Caco-2 (cell line): Measurements from ENCODE around the gene IL19. TPM values are rescaled to one million over a fixed set of nuclear protein-coding genes. Genes with fewer than 3 reads are reported as not detected.

Experiments
- BruUV-seq: library from RNA; stranded (reverse); fragments of 400-500 nt; replicated peaks from 2 replicates; lab custom pipeline; 2021; lab: Mats Ljungman, UMichigan
- CTCF ChIA-PET: fragments of 300-600 bp; sonication (Branson Sonifier 250); formaldehyde crosslinking; loops from one replicate; lab custom pipeline; 2022; ENCODE audit warnings: antibody characterized with exemption; lab: Charles Lee
- POLR2A ChIA-PET: fragments of 300-600 bp; sonication (Branson Sonifier 250); formaldehyde crosslinking; loops from one replicate; lab custom pipeline; 2022; ENCODE audit warnings: antibody characterized with exemption; lab: Charles Lee
- DNase-seq, 2 experiments: peaks; one replicate each; pipeline versions ENCODE4 v3.0.0 to v3.0.0-alpha.2; 2020 to 2022
- H3K27me3 ChIP-seq: replicated peaks from 2 replicates; pipeline ENCODE4 v1.6.0; 2011; ENCODE audit warnings: low read length; ENCODE audit not compliant: control insufficient read depth, insufficient read depth
- H3K36me3 ChIP-seq: 2 replicates; pipeline ENCODE4 v1.5.1; 2011; ENCODE audit warnings: low read length; ENCODE audit not compliant: control insufficient read depth, insufficient read depth
- H3K4me1 ChIP-seq: fragments of 250-450 bp; sonication (Bioruptor Pico); 2 replicates; pipeline ENCODE4 v1.5.1; 2020; ENCODE audit warnings: mild to moderate bottlenecking
- H3K4me3 ChIP-seq: 2 replicates; pipeline ENCODE4 v1.5.1; 2011; ENCODE audit warnings: low read depth, mild to moderate bottlenecking, control low read depth, low read length
- H3K9me3 ChIP-seq: fragments of 250-450 bp; sonication (Bioruptor Pico); 2 replicates; pipeline ENCODE4 v1.5.1; 2020; ENCODE audit warnings: mild to moderate bottlenecking, moderate library complexity
- H3K27ac Mint-ChIP-seq: one replicate; pipeline ENCODE4 v1.8.0; 2022; ENCODE audit warnings: mixed read lengths; ENCODE audit not compliant: unreplicated experiment
- H3K27me3 Mint-ChIP-seq: one replicate; pipeline ENCODE4 v1.8.0; 2022; ENCODE audit warnings: mixed read lengths; ENCODE audit not compliant: insufficient read depth, unreplicated experiment
- H3K36me3 Mint-ChIP-seq: one replicate; pipeline ENCODE4 v1.8.0; 2022; ENCODE audit warnings: mild to moderate bottlenecking, mixed read lengths; ENCODE audit not compliant: insufficient read depth, unreplicated experiment
- H3K4me1 Mint-ChIP-seq: one replicate; pipeline ENCODE4 v1.8.0; 2022; ENCODE audit warnings: low read depth, mixed read lengths; ENCODE audit not compliant: unreplicated experiment
- H3K4me3 Mint-ChIP-seq: one replicate; pipeline ENCODE4 v1.8.0; 2022; ENCODE audit warnings: mild to moderate bottlenecking, moderate library complexity, mixed read lengths; ENCODE audit not compliant: unreplicated experiment
- H3K9me3 Mint-ChIP-seq: one replicate; pipeline ENCODE4 v1.8.0; 2022; ENCODE audit warnings: mixed read lengths; ENCODE audit not compliant: unreplicated experiment
- intact Hi-C: fragments of 100-400 bp; cut with micrococcal nuclease; formaldehyde crosslinking; loops from one replicate; pipeline ENCODE4 v1.10.0; 2022; ENCODE audit not compliant: unreplicated experiment
- total RNA-seq: library from RNA; stranded (reverse); gene quantifications from 2 replicates; pipeline ENCODE4 v1.2.3, GENCODE V29; 2022
- TF ChIP-seq, protein P1 (sequence below), 2 experiments: fragments of 200-600 bp in 1 of 2; IDR thresholded peaks; 1 replicate in 1 of 2; 2 replicates in 1 of 2; pipeline versions ENCODE4 v1.5.1 to v1.8.0; 2011 to 2022; ENCODE audit warnings: antibody characterized with exemption in 1 of 2, control low read depth in 1 of 2, inconsistent platforms in 1 of 2, low read depth in 1 of 2, low read length in 1 of 2, mild to moderate bottlenecking in 1 of 2, moderate library complexity in 1 of 2; ENCODE audit not compliant: insufficient read depth in 1 of 2, severe bottlenecking in 1 of 2, unreplicated experiment in 1 of 2

Gene IL19
- total RNA-seq, 1 experiment from 2014 or later = not detected

- Mint-ChIP-seq H3K9me3 (no peaks in the 10 kb centered on the region), H3K27ac (no peak overlapping the region), H3K4me3 (no peak overlapping the region), H3K4me1 (peaks cover 6% of the 10 kb centered on the region), H3K27me3 (no peaks in the 10 kb centered on the region), H3K36me3 (peaks cover 13% of the 10 kb centered on the region)
- Histone ChIP-seq H3K9me3 (no peaks in the 10 kb centered on the region), H3K4me1 (no peaks in the 10 kb centered on the region; the same call in 1 of the 2 replicates), H3K27me3 (no peaks in the 10 kb centered on the region), H3K36me3 (0 out of 2 replicates have a peak, but pooled peaks cover 2% of the 10 kb centered on the region), H3K4me3 (no peak overlapping the region)
- intact Hi-C loops = no loop called here
- POLR2A ChIA-PET = no interaction called here
- TF ChIP-seq, protein P1, sequence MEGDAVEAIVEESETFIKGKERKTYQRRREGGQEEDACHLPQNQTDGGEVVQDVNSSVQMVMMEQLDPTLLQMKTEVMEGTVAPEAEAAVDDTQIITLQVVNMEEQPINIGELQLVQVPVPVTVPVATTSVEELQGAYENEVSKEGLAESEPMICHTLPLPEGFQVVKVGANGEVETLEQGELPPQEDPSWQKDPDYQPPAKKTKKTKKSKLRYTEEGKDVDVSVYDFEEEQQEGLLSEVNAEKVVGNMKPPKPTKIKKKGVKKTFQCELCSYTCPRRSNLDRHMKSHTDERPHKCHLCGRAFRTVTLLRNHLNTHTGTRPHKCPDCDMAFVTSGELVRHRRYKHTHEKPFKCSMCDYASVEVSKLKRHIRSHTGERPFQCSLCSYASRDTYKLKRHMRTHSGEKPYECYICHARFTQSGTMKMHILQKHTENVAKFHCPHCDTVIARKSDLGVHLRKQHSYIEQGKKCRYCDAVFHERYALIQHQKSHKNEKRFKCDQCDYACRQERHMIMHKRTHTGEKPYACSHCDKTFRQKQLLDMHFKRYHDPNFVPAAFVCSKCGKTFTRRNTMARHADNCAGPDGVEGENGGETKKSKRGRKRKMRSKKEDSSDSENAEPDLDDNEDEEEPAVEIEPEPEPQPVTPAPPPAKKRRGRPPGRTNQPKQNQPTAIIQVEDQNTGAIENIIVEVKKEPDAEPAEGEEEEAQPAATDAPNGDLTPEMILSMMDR (IDR thresholded peaks at IDR 0.05; ENCODE audit: insufficient read depth in 1 of 2, low read depth in 1 of 2, low read length in 1 of 2, severe bottlenecking in 1 of 2, unreplicated experiment in 1 of 2) = no peak
- DNase-seq = no peak
- CTCF ChIA-PET = no interaction called here
- no TSS peak for BruUV-seq
Measured at GRCh38 chr1:206729507-206729906, 41.1 kb upstream of the IL19 start.

GRCh38 chr1:206732508-206732907, 38.1 kb upstream of the IL19 start:
- Histone ChIP-seq H3K4me3 (no peak overlapping the region), H3K27me3 (no peaks in the 10 kb centered on the region), H3K4me1 (no peaks in the 10 kb centered on the region), H3K9me3 (no peaks in the 10 kb centered on the region), H3K36me3 (peaks cover 2% of the 10 kb centered on the region; the same call in 1 of the 2 replicates)
- H3K27ac Mint-ChIP-seq = no peak overlapping the region
- peaks cover 6% of the 10 kb centered on the region for H3K4me1 Mint-ChIP-seq
- peaks cover 21% of the 10 kb centered on the region for H3K36me3 Mint-ChIP-seq
- ChIA-PET POLR2A (no interaction called here), CTCF (interaction anchor here (0.9 to 1.3 kb wide), 3 partner anchors 34 to 180 kb away, joined by 3 to 4 read pairs (median 3); no protein-coding TSS in a partner anchor)
- no peaks in the 10 kb centered on the region for H3K9me3 Mint-ChIP-seq
- TF ChIP-seq, protein P1 (IDR thresholded peaks at IDR 0.05; ENCODE audit: insufficient read depth in 1 of 2, low read depth in 1 of 2, low read length in 1 of 2, severe bottlenecking in 1 of 2, unreplicated experiment in 1 of 2) = no peak
- no peak overlapping the region for H3K4me3 Mint-ChIP-seq
- no TSS peak for BruUV-seq
- intact Hi-C loops = no loop called here
- H3K27me3 Mint-ChIP-seq = no peaks in the 10 kb centered on the region
- DNase-seq = no peak

- Histone ChIP-seq H3K9me3 (no peaks in the 10 kb centered on the region), H3K4me3 (no peak overlapping the region), H3K27me3 (no peaks in the 10 kb centered on the region), H3K4me1 (no peaks in the 10 kb centered on the region), H3K36me3 (peaks cover 2% of the 10 kb centered on the region; the same call in 1 of the 2 replicates)
- no TSS peak for BruUV-seq
- POLR2A ChIA-PET = no interaction called here
- intact Hi-C loops = no loop called here
- H3K27me3 Mint-ChIP-seq = no peaks in the 10 kb centered on the region
- H3K27ac Mint-ChIP-seq = no peak overlapping the region
- no peaks in the 10 kb centered on the region for H3K9me3 Mint-ChIP-seq
- H3K36me3 Mint-ChIP-seq = peaks cover 26% of the 10 kb centered on the region
- CTCF ChIA-PET = interaction anchor here (0.9 to 1.3 kb wide), 2 partner anchors 33 to 179 kb away, joined by 3 to 4 read pairs; no protein-coding TSS in a partner anchor
- TF ChIP-seq, protein P1 (IDR thresholded peaks at IDR 0.05; ENCODE audit: insufficient read depth in 1 of 2, low read depth in 1 of 2, low read length in 1 of 2, severe bottlenecking in 1 of 2, unreplicated experiment in 1 of 2) = no peak
- H3K4me1 Mint-ChIP-seq = peaks cover 6% of the 10 kb centered on the region
- H3K4me3 Mint-ChIP-seq = no peak overlapping the region
- DNase-seq = no peak
Measured at GRCh38 chr1:206732992-206733391, 37.6 kb upstream of the IL19 start.
